ENCODE measurements around the gene NT5C2.
"Not testable (repeated sequence)": the region's sequence is repeated elsewhere in the genome, so short reads cannot be mapped to it uniquely, and the experiment has no call there.

NT5C2 gene

DNA sequence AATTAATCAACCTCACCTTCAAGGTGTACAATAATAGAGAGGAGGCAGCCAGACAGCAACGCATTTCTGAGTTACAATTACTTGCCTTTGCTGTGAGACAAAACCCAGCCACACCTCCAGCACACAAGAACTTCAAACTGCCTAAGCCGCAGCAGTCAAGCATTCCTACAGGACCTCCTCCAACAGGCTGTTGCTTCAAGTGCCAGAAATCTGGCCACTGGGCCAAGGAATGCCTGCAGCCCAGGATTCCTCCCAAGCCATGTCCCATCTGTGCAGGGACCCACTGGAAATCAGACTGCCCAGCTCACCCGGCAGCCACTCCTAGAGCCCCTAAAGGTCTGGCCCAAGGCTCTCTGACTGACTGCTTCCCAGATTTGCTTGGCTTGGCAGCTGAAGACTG lies 14.6 kb upstream of the NT5C2 start:
- H3K27ac Mint-ChIP-seq; H3K9me3 Mint-ChIP-seq (ENCODE audit: low read depth); H3K4me1 Mint-ChIP-seq (ENCODE audit: low read depth); H3K36me3 Mint-ChIP-seq; H3K4me3 Mint-ChIP-seq; H3K27me3 Mint-ChIP-seq: not testable (repeated sequence)

DNA sequence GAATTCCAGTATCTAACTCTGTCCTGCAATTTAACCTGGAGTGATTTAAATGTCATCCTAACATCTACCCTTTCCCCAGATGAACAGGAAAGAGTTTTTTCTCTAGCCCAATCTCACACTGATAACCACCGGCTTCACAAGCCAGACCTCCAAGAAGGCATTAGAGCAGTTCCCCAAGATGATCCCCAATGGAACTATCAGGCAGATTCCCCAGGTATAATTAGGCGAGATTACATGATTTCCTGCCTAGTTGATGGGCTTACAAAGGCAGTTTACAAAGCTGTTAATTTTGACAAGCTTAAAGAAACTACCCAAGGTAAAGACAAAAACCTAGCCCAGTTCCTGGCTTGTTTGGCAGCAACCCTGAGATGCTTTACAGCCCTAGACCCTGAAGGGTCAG lies 14.1 kb upstream of the NT5C2 start:
- H3K4me3 Mint-ChIP-seq: no peak overlapping the region
- peaks cover 1% of the 10 kb centered on the region for H3K27me3 Mint-ChIP-seq
- peaks cover under 1% of the 10 kb centered on the region for H3K9me3 Mint-ChIP-seq (ENCODE audit: low read depth)
- peaks cover 2% of the 10 kb centered on the region for H3K36me3 Mint-ChIP-seq
- H3K4me1 Mint-ChIP-seq (ENCODE audit: low read depth): no peaks in the 10 kb centered on the region
- no peak overlapping the region for H3K27ac Mint-ChIP-seq

DNA sequence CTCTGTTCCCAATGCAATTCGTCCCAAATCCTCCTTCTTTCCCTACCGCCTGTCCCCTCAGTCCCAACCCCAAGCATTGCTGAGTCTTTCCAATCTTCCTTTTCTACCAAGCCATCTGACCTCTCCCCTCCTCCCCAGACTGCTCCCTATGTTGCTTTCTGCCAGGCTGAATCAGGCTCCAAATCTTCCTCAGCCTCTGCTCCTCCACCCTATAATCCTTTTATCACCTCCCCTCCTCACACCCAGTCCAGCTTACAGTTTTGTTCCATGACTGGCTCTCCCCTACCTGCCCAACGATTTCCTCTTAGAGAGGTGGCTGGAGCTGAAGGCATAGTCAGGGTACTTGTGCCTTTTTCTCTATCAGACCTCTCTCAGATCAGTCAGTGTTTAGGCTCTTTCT lies 13.6 kb upstream of the NT5C2 start:
- not testable (repeated sequence) for H3K27me3 Mint-ChIP-seq

DNA sequence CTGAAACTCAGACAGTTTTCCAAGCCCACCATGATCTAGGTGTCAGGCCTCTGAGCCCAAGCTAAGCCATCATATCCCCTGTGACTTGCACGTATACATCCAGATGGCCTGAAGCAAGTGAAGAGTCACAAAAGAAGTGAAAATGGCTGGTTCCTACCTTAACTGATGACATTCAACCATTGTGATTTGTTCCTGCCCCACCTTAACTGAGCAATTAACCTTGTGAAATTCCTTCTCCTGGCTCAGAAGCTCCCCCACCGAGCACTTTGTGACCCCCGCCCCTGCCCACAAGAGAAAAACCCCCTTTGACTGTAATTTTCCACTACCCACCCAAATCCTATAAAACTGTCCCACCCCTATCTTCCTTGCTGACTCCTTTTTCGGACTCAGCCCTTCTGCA lies 12.3 kb upstream of the NT5C2 start:
- H3K9me3 Mint-ChIP-seq (ENCODE audit: low read depth); H3K4me1 Mint-ChIP-seq (ENCODE audit: low read depth); H3K27me3 Mint-ChIP-seq; H3K27ac Mint-ChIP-seq; H3K36me3 Mint-ChIP-seq; H3K4me3 Mint-ChIP-seq: not testable (repeated sequence)

More for the DNA sequence above, 13.6 kb upstream of the NT5C2 start:
- not testable (repeated sequence) for H3K36me3 Mint-ChIP-seq; H3K4me3 Mint-ChIP-seq; H3K27ac Mint-ChIP-seq; H3K4me1 Mint-ChIP-seq (ENCODE audit: low read depth); H3K9me3 Mint-ChIP-seq (ENCODE audit: low read depth)

DNA sequence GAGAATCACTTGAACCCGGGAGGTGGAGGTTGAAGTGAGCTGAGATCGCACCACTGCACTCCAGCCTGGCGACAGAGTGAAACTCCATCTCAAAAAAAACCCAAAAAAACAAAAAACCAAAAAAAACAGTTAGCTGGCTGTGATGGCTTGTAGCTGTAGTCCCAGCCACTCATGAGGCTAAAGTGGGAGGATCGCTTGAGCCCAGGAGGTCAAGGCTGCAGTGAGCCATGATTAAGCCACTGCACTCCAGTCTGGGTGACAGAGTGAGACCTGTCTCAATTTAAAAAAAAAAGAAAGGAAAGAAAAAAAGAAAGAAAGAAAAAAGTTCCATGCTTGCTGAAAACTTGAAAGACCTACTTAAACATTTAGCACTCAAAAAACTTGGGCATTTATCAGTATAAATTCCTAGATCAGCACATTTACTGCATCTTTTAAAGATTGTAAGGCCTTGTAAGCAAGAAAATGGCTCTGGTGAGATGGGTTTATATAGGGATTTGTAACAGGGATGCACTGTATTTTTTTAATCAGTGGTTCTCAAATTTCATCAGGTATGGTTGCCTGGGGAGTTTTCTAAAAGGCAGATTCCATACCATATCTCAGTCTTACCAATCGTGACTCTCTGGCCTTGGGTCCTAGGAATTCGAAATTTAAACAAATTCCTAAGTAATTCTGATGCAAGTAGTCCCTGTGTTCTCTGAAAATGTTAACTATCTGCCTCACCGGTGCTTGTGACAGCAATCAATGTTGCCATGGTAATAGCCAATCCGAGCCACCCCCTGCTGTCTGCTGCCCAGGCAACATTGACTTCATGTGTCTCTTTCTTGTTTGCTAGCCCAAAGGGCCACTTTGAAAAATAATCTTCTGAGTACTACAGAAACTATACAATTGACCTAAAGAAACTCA lies 11.5 kb upstream of the NT5C2 start:
- peaks cover 1% of the 10 kb centered on the region for H3K27me3 Mint-ChIP-seq
- no peak overlapping the region for H3K27ac Mint-ChIP-seq
- no peak overlapping the region for H3K4me3 Mint-ChIP-seq
- no peaks in the 10 kb centered on the region for H3K9me3 Mint-ChIP-seq (ENCODE audit: low read depth)
- H3K36me3 Mint-ChIP-seq: no peaks in the 10 kb centered on the region
- H3K4me1 Mint-ChIP-seq (ENCODE audit: low read depth): no peaks in the 10 kb centered on the region

DNA sequence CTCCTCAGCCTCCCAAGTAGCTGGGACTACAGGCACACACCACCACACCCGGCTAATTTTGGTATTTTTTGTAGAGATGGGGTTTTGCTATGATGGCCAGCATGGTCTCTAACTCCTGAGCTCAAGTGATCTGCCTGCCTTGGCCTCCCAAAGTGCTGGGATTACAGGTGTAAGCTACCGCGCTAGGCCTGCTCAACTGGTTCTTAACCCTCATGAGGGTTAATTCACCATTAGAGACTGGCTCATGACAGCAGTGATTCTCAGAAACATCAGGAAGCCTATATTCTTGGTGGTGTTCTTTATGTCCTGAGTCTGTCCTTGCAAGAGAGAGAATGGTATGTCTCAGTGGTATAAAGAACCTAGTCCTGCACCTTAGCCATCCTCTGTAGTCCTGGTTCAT lies 10.4 kb upstream of the NT5C2 start:
- Mint-ChIP-seq H3K4me1 (ENCODE audit: low read depth) (no peaks in the 10 kb centered on the region), H3K27ac (no peak overlapping the region), H3K27me3 (peaks cover 1% of the 10 kb centered on the region), H3K4me3 (no peak overlapping the region), H3K36me3 (no peaks in the 10 kb centered on the region), H3K9me3 (ENCODE audit: low read depth) (no peaks in the 10 kb centered on the region)

DNA sequence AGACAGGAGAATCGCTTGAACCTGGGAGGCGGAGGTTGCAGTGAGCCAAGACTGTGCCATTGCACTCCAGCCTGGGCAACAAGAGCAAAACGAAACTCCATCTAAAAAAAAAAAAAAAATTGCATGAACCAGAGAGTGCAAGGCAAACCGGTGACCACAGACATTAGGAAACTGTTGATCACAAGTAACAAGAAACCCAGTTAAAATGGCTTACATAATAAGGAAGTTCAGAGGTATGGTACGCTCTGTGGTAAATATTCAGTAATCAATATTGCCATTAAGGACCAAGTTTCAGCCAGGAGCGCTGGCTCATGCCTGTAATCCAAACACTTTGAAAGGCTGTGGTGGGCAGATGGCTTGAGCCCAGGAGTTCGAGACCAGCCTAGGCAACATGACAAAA lies 9.2 kb upstream of the NT5C2 start:
- H3K36me3 Mint-ChIP-seq: no peaks in the 10 kb centered on the region
- no peak overlapping the region for H3K4me3 Mint-ChIP-seq
- H3K27me3 Mint-ChIP-seq: peaks cover 1% of the 10 kb centered on the region
- no peak overlapping the region for H3K27ac Mint-ChIP-seq
- H3K9me3 Mint-ChIP-seq (ENCODE audit: low read depth): no peaks in the 10 kb centered on the region
- peaks cover 4% of the 10 kb centered on the region for H3K4me1 Mint-ChIP-seq (ENCODE audit: low read depth)

DNA sequence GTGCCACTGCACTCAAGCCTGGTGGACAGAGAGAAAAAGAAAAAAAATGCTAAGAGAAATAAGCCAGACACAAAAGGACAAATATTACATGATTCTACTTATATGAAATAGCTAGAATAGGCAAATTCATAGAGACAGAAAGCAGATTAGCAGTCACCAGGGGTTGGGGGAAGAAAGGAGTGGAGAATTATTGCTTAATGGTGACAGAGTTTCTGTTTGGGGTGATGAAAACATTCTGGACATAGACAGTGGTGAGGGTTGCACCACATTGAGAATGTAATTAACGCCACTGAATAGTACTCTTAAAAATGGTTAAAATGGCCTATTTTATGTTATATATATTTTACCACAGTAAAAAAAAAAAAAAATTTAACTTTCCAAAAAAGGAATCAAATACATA lies 6.4 kb upstream of the NT5C2 start:
- H3K4me1 Mint-ChIP-seq (ENCODE audit: low read depth): peaks cover 10% of the 10 kb centered on the region
- H3K9me3 Mint-ChIP-seq (ENCODE audit: low read depth): no peaks in the 10 kb centered on the region
- no peaks in the 10 kb centered on the region for H3K36me3 Mint-ChIP-seq
- no peaks in the 10 kb centered on the region for H3K27me3 Mint-ChIP-seq
- H3K4me3 Mint-ChIP-seq: no peak overlapping the region
- no peak overlapping the region for H3K27ac Mint-ChIP-seq

DNA sequence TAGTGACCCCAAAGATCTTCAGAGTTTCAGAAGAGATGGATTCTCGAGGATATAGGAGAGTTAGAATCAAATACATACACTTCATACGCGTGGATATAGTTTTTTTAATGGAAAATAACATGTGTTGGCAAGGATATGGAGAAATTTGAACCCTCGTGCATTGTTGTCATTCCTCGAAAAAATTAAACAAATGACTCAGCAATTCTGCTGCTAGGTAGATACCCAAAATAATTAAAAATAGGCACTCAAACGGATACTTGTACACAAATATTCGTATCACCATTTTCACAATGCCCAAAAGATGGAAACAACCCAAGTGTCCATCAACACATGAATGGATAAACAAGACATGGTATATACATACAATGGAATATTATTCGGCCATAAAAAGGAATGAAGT lies 5.6 kb upstream of the NT5C2 start:
- Mint-ChIP-seq H3K9me3 (ENCODE audit: low read depth) (no peaks in the 10 kb centered on the region), H3K4me1 (ENCODE audit: low read depth) (peaks cover 12% of the 10 kb centered on the region), H3K36me3 (no peaks in the 10 kb centered on the region), H3K27ac (no peak overlapping the region), H3K4me3 (no peak overlapping the region), H3K27me3 (no peaks in the 10 kb centered on the region)

DNA sequence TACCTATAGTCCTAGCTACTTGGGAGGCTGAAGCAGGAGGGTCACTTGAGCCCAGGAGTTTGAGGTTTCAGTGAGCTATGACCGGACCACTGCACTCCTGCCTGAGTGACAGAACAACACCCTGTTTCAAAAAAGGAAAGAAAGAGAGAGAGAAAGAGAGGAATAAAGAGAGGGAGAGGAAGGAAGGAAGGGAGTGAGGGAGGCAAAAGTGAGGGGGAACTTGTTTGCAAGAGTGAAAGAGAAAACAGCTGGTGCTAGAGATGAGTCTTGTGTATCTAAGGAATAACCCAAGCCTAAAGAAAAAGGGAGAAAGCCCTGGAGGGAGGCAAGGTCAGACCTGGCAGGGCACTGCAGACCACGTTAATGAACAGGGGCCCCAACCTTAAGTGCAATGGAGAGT lies 4.8 kb upstream of the NT5C2 start:
- H3K4me1 Mint-ChIP-seq (ENCODE audit: low read depth): peaks cover 16% of the 10 kb centered on the region
- H3K36me3 Mint-ChIP-seq: no peaks in the 10 kb centered on the region
- no peak overlapping the region for H3K27ac Mint-ChIP-seq
- H3K4me3 Mint-ChIP-seq: no peak overlapping the region
- no peaks in the 10 kb centered on the region for H3K27me3 Mint-ChIP-seq
- no peaks in the 10 kb centered on the region for H3K9me3 Mint-ChIP-seq (ENCODE audit: low read depth)

DNA sequence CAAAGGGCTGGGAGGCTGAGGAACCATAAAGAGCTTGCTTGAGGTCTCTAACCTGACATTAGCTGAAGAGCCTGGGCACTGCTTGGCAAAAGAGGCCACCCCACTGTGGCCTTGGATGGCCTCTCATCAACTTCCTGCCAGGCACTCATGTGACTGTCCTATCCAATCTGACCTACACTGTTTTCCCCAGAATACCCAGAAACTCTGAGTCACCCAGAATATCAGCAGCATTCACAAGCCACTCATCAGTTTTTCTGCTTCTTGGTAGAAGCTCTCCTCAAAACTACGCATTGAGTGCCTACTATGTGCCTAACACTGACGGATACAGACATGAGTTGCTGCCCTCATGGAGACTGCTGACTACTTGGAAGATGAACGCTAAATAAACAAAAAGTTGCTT lies 4.1 kb upstream of the NT5C2 start:
- Mint-ChIP-seq H3K27ac (peak overlapping the region; percentile 7), H3K4me3 (no peak overlapping the region), H3K4me1 (ENCODE audit: low read depth) (peaks cover 16% of the 10 kb centered on the region), H3K36me3 (no peaks in the 10 kb centered on the region), H3K27me3 (no peaks in the 10 kb centered on the region), H3K9me3 (ENCODE audit: low read depth) (no peaks in the 10 kb centered on the region)

DNA sequence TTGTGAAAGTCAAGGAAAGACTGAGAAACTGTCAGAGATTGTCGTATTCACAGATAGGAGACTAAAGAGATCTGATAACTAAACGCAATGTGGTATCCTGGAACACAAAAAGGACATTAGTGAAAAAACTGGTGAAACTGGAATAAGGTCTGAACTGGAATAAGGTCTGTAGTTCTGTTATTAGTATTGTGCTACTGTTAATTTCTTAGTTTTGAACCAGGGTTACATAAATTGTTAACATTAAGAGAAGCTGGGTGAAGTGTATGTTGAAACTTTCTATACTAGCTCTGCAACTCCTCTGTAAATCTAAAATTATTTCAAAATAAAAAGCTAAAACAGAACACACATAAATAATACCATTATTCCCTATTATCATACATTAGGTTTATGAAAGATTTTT lies 3.4 kb upstream of the NT5C2 start:
- H3K27me3 Mint-ChIP-seq: no peaks in the 10 kb centered on the region
- H3K4me3 Mint-ChIP-seq: no peak overlapping the region
- no peaks in the 10 kb centered on the region for H3K36me3 Mint-ChIP-seq
- peaks cover 22% of the 10 kb centered on the region for H3K4me1 Mint-ChIP-seq (ENCODE audit: low read depth)
- no peaks in the 10 kb centered on the region for H3K9me3 Mint-ChIP-seq (ENCODE audit: low read depth)
- no peak overlapping the region for H3K27ac Mint-ChIP-seq

DNA sequence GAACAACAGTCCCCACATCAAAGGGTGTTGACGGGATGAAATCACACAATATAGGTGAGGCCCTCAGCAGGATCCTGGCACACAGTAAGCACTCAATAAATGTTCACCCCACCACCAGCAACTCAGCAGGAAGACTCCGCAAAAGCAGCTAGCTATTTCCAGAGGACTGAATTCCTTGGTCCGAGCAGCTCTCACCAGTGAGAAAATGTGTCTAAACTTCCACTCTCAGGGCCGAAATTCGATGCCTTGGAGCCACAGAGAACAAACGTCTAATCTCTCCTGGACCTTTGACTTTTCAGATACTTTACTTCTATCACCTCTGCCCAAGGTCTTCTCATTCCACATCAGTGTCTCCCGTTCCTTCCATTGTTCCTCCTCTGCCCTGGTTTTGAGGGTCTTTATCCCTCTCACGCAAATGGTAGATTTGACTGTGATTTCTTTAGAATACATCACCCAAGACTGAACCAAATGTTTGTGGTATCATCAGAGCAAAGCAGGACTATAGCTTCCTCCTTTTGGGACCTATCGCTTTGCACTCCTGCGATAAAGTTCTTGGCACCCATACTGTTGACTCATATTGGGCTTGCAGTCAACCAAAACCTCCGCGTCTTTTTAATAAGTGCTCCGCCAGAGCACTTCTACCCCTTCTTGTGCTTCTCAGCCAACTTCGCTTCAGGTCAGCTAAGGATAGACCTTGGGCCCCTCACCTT lies 903 bp upstream of the NT5C2 start:
- Mint-ChIP-seq H3K4me1 (ENCODE audit: low read depth) (peaks cover 37% of the 10 kb centered on the region), H3K27ac (peak overlapping the region; percentile 86), H3K9me3 (ENCODE audit: low read depth) (no peaks in the 10 kb centered on the region), H3K27me3 (no peaks in the 10 kb centered on the region), H3K36me3 (peaks cover 3% of the 10 kb centered on the region), H3K4me3 (peak overlapping the region; percentile 89)

DNA sequence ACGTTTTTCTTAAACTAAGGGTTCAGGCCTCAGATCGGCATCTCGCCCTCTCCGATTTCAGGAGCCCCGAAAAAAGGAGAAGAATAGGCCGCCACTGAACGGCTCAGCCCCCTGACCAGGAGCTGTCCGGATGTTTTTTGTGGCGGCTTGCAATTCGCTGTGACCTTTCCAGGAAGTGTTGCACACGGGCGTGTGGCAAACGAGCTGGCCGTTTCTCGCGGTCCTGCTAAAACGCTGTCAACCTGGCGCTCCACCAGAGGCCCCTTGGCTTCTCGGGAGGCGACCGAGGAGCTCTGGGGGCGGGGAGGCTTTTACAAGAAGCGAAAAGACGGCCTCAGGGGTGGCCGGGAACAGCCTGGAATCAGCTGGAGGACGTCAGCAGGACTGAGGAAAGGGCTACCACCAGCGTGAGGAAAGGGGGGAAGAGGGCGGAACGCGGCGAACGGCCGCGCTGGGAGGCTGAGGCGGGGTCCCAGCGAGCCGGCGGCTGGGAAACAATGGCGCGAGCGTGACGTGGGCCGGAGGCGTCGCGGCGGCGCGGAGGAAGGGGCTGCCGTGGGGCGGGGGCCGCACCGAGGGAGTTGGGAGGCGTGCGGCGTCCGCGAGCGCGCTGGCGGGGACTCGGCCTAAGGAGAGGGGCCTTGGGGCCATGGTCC lies 493 bp downstream of the NT5C2 start:
- peak overlapping the region; percentile 97 for H3K27ac Mint-ChIP-seq
- peaks cover 3% of the 10 kb centered on the region for H3K36me3 Mint-ChIP-seq
- no peaks in the 10 kb centered on the region for H3K9me3 Mint-ChIP-seq (ENCODE audit: low read depth)
- H3K4me1 Mint-ChIP-seq (ENCODE audit: low read depth): peaks cover 45% of the 10 kb centered on the region
- H3K4me3 Mint-ChIP-seq: peak overlapping the region; percentile 97
- H3K27me3 Mint-ChIP-seq: no peaks in the 10 kb centered on the region

DNA sequence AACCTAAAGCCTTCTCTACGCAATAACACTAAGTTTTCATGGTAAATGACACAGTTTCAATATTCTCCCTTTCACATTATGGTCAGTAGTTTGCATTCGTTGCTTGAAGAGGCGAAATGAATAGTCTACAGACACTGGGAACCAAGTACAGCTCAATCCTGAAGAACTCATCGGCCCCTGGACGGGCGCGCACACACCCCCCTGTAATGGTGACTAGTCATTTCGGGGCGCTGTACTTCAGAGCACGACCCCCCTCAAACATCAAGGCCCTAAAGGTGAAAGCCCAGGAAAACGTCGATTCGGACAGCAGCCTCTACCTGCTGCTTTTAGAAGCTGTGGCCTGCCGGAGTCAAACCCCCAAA lies 1.0 kb downstream of the NT5C2 start:
- no peaks in the 10 kb centered on the region for H3K9me3 Mint-ChIP-seq (ENCODE audit: low read depth)
- peak overlapping the region; percentile 97 for H3K4me3 Mint-ChIP-seq
- H3K27ac Mint-ChIP-seq: peak overlapping the region; percentile 97
- H3K4me1 Mint-ChIP-seq (ENCODE audit: low read depth): peaks cover 40% of the 10 kb centered on the region
- H3K36me3 Mint-ChIP-seq: peaks cover 3% of the 10 kb centered on the region
- no peaks in the 10 kb centered on the region for H3K27me3 Mint-ChIP-seq
